HG02642 (cell line): ENCODE results near the gene BPHL.
"Not testable (repeated sequence)": the region's sequence is repeated elsewhere in the genome, so short reads cannot be mapped to it uniquely, and the experiment has no call there.

ENCODE experiments used
- ATAC-seq: cut with Tn5 transposase; IDR thresholded peaks from one replicate; pipeline ENCODE4 v1.9.1; 2021; ENCODE audit warnings: mild to moderate bottlenecking; ENCODE audit not compliant: unreplicated experiment, poor library complexity

BPHL gene

DNA sequence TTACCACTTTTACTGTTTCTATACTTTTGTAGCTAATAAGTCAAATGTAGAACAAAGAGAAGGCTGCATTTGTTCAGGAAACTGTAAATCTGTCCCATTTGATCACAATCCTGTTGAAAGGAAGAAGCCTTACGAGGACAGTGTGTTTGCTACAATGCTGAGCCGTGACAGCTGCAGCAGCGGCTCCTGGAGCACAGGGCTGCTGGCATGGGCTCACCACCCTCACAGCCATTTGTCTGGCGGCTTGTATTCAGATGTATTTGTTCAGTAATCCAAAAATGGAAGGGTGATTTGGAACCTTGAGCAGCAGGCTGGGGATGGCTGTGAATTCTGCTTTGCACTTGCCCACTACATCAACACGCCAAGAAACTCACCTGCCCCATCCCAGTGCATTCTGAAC lies 33.2 kb downstream of the BPHL start:
- ATAC-seq: no peak

GRCh38 chr6:3152689-3153088 lies 34.2 kb downstream of the BPHL start:
- no peak for ATAC-seq

GRCh38 chr6:3155416-3155815 lies 36.9 kb downstream of the BPHL start:
- not testable (repeated sequence) for ATAC-seq

DNA sequence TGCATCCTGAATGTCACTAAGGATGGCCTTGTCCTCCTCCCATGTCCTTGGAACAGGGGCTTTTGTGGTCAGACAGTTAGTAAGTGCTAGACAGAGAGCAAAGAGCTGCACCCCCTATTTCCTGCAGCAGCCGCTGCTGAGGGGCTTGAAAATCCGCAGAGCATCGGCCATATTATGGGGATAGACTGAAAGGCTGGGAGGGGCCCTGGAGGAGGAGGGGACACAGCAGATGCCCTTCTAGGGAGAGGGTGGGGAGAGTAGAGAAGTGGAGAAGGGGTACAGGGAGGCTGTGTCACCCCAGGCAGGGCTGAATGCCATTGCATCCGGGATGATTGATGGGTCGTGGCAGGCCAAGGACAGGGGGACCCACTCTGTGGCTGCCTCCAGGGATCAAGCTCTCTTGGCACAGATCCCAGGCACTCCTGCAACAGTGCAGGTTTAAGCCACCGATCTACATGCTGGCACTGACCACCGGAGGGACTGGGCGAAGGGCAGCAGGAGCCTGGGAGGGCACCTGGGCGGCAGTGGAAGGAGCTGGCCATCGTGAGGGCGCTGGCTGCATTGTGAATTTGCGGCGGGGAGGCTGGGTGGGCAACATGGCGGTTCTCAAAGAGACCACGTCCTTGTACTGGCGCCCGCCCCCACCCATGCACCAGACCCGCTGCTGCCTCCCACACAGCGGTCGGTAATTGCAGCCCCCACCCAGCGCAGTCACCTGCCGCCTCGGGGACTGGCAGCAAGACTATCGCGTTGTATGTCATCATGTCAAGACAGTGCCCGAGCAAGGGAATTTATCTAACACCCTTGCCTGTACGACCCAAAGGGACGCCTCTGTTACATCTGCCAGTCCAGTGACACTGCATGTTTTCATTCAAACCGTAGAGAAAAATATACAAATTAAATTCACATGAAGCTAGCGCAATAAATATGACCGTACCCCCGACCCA lies 37.9 kb downstream of the BPHL start:
- ATAC-seq: not testable (repeated sequence)

- peak; percentile 81 for ATAC-seq
Observed at GRCh38 chr6:3157131-3157933, 38.8 kb downstream of the BPHL start, which contains the start of gene TUBB2A. Gene TUBB2A, minus strand, starts transcription at chr6:3157544. Its CDS starts 81 bp downstream, at chr6:3157463.

GRCh38 chr6:3159805-3160781 lies 41.6 kb downstream of the BPHL start:
- no peak for ATAC-seq

DNA sequence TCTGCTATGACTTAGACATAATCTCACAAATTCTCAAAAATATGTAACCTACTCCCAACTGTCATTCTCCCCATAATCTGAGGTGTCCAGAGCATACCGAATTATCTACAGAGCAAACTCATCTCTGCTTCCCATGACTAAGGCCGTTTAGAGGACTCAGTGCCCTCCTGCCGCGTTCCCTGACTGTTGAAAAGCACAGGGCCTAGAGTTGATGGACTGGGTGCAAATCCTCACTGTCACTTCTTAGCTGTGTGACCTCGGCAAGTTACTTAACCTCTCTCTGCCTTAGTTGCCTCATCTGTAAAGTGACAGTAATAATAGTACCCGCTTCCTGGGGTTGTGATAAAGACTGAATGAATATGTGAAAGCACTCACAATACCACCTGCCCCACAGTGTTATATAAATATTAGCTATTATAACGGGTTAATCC lies 43.6 kb downstream of the BPHL start:
- ATAC-seq: no peak

DNA sequence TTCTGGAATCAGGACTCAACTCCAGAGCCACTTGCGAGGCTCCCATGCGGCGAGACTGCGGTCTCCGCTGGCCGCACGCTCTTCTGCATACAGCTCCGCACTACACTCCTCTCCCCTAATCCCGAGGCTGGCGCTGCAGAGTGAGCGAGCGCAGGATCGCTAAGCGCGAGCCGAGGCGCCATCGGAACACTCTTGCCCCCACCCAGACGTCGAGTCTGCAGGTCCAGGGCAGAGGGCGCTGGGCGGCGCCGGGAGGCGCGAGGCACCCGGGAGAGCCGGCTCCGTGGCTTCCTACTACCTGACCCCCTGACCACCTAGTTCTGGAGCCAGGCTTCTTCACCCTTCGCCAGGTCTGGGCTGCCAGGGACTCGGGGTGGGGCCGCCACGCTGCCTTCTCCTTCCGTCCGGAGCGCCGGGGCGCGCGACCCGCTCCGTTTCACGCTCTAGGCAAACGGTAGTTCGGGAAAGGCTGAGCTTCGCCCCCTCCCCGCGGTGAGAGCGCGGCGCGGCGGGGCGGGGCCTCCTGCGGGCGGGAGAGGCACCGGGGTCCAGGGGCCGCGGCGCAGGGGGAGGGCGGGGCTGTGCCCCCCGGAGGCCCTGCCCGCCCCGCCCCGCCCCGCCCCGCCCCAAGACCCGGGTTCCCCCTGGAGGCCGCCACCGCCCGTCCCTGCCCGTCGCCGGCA lies 44.2 kb downstream of the BPHL start:
- peak; percentile 73 for ATAC-seq

- ATAC-seq: peak; percentile 10
Observed at GRCh38 chr6:3163248-3163594, 44.7 kb downstream of the BPHL start.

DNA sequence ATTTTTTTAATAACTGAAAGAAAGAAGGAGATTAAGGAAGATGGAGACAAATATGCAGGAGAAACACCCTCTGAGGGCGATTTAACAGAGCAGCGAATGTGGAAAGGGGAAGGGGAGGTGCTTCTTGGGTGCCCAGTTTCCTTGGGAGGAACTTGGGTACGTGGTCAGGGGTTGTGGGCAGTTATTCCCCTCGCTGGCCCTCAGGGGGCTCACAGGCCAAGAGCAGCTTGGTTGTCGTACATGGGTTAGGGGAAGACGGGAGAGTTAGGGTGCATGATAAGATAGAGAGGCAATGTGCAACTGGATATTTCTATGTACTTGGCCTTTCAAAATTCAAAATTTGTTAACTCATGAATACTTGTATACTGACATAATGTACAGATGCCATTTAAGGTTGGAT lies 45.9 kb downstream of the BPHL start:
- no peak for ATAC-seq

GRCh38 chr6:3165631-3166534 lies 47.4 kb downstream of the BPHL start:
- no peak for ATAC-seq

DNA sequence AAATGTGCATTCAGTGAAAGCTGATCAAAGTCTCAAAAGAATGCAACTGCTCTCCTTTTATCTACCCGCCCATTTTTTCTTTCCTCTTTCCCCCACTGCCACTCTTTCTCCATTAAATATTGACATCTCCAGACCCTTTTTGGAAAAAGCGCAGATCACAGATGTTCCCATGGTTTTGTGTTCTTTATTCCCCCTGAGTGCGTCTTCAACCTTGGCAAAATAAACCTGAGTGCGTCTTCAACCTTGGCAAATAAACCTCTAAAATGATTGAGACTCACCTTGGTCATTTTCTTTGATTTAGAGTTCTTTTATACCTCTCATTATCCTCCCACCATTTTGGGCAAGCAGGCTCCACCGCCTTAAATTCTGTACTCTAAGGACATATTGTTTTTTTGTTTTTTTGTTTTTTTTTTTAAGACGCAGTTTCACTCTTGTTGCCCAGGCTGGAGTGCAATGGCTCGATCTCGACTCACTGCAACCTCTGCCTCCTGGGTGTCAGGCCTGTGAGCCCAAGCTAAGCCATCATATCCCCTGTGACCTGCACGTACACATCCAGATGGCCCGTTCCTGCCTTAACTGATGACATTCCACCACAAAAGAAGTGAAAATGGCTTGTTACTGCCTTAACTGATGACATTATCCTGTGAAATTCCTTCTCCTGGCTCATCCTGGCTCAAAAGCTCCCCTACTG lies 48.2 kb downstream of the BPHL start:
- ATAC-seq: not testable (repeated sequence)

- not testable (repeated sequence) for ATAC-seq
Observed at GRCh38 chr6:3168046-3168445, 49.5 kb downstream of the BPHL start.

DNA sequence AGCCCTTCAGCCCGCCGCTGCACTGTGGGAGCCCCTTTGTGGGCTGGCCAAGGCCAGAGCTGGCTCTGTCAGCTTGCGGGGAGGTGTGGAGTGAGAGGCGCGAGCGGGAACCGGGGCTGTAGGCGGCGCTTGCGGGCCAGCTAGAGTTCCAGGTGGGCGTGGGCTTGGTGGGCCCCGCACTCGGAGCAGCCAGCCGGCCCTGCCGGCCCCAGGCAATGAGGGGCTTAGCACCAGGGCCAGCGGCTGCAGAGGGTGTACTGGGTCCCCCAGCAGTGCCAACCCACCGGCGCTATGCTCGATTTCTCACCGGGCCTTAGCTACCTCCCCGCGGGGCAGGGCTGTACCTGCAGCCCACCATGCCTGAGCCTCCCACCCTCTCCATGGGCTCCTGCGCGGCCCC lies 52.2 kb downstream of the BPHL start:
- ATAC-seq: not testable (repeated sequence)

DNA sequence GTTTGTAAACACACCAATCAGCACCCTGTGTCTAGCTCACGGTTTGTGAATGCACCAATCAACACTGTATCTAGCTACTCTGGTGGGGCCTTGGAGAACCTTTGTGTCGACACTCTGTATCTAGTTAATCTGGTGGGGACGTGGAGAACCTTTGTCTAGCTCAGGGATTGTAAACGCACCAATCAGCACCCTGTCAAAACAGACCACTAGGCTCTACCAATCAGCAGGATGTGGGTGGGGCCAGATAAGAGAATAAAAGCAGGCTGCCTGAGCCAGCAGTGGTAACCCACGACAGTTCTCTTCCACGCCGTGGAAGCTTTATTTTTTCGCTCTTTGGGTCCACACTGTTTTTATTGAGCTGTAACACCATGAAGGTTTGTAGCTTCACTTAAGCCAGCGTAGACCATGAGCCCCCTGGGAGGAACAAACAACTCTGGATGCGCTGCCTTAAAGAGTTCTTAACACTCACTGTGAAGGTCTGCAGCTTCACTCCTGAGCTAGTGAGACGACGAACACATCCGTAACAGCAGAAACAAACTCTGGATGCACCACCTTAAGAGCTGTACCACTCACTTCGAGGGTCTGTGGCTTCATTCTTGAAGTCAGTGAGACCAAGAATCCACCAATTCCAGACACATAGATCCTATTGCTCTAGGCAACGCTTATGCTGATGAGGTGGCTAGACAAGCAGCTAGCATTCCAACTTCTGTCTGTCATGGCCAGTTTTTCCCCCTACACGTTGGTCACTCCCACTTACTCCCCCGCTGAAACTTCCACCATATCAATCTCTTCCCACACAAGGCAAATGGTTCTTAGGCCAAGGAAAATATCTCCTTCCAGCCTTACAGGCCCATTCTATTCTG lies 53.0 kb downstream of the BPHL start:
- ATAC-seq: not testable (repeated sequence)

DNA sequence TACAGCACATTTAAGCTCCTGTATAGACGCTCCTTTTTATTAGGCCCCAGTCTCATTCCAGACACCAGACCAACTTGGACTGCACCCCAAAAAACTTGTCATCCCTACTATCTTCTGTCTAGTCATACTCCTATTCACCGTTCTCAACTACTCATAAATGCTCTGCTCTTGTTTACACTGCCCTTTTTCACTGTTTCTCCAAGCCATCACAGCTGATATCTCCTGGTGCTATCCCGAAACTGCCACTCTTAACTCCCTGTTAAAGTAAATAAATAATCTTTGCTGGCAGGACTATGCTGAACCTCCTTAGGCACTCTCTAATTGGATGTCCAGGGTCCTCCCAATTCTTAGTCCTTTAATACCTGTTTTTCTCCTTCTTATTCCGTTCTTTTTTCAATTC lies 54.3 kb downstream of the BPHL start:
- ATAC-seq: not testable (repeated sequence)

GRCh38 chr6:3173636-3174089 lies 55.2 kb downstream of the BPHL start:
- ATAC-seq: not testable (repeated sequence)
